ENCODE data around the gene SLC16A4. TPM values are rescaled to one million over a fixed set of nuclear protein-coding genes. Genes with fewer than 3 reads are reported as not detected.

SLC16A4 gene
- total and polyA plus RNA-seq, 10 donors: 1.5 to 6.9 (median 4.8) TPM

- Histone ChIP-seq H3K27ac (no peak overlapping the region), H3K36me3 (no peaks in the 10 kb centered on the region), H3K27me3 (replicated peaks in 1 of 7) (no peaks in the 10 kb centered on the region), H3K4me1 (peaks cover 0 to 14% (median 7%) of the 10 kb centered on the region in 6 donors), H3K9me3 (no peaks in the 10 kb centered on the region), H3K4me3 (no peak overlapping the region)
- intact Hi-C loops (cut with DNase I; ENCODE audit: low total_unique reads): no loop called here
- WGBS, 5 donors: 59 to 72% (median 63%) methylated on average over 3 of the region's 3 CpGs
- DNase-seq: no peak
- no peak for TF ChIP-seq POLR2AphosphoS5 (IDR thresholded peaks at IDR 0.05)
- no peak for TF ChIP-seq POLR2A (IDR thresholded peaks at IDR 0.05)
- no peak for TF ChIP-seq CTCF (IDR thresholded peaks at IDR 0.05 in 8 of 11, conservative IDR thresholded peaks at IDR 0.05 in 3 of 11)
Measured at GRCh38 chr1:110434946-110435345, 44.1 kb upstream of the SLC16A4 start.

- no peak for DNase-seq
- intact Hi-C loops (cut with DNase I; ENCODE audit: low total_unique reads): no loop called here
- TF ChIP-seq POLR2A (IDR thresholded peaks at IDR 0.05): no peak
- Histone ChIP-seq H3K27ac (no peak overlapping the region), H3K4me3 (no peak overlapping the region), H3K9me3 (no peaks in the 10 kb centered on the region), H3K36me3 (no peaks in the 10 kb centered on the region), H3K4me1 (peaks cover 0 to 14% (median 7%) of the 10 kb centered on the region in 6 donors), H3K27me3 (replicated peaks in 1 of 7) (no peaks in the 10 kb centered on the region)
- WGBS, 5 donors: 33 to 61% (median 49%) methylated on average over 2 to 3 of the region's 3 CpGs
Measured at GRCh38 chr1:110433803-110434202, 43.0 kb upstream of the SLC16A4 start.

DNA sequence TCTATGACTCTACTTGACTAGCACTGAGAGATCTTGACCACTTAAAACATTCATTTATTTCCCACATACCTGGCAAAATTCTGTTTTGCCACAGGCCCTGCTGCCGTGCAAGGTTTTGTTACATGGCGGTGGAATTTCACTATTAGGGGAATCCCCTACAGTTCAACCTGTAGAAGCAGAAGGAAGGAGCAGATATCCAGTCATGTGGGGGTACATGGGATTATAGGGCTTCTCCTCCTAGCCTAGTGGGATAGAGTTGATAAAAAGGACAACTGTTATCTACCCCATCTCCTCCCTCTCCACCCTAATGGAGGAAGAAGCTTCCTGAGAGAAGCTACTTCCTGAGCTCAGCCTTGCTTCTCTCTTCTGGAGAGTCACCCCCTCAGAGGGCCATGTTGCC, 42.4 kb upstream of the SLC16A4 start:
- TF ChIP-seq CTCF (IDR thresholded peaks at IDR 0.05 in 8 of 11, conservative IDR thresholded peaks at IDR 0.05 in 3 of 11): no peak
- no peak for TF ChIP-seq POLR2A (IDR thresholded peaks at IDR 0.05)
- TF ChIP-seq POLR2AphosphoS5 (IDR thresholded peaks at IDR 0.05): no peak
- no peak for DNase-seq
- no peaks in the 10 kb centered on the region for H3K9me3 ChIP-seq
- no peaks in the 10 kb centered on the region for H3K27me3 ChIP-seq (replicated peaks in 1 of 7)
- intact Hi-C loops (cut with DNase I; ENCODE audit: low total_unique reads): no loop called here
- no peaks in the 10 kb centered on the region for H3K36me3 ChIP-seq
- H3K4me1 ChIP-seq: peaks cover 0 to 14% (median 7%) of the 10 kb centered on the region in 6 donors
- WGBS, 5 donors: 53 to 89% (median 71%) methylated on average over 2 of the region's 2 CpGs
- H3K4me3 ChIP-seq: no peak overlapping the region
- no peak overlapping the region for H3K27ac ChIP-seq

GRCh38 chr1:110430901-110431300, 40.1 kb upstream of the SLC16A4 start:
- Histone ChIP-seq H3K4me3 (no peak overlapping the region), H3K9me3 (no peaks in the 10 kb centered on the region), H3K36me3 (no peaks in the 10 kb centered on the region), H3K27me3 (replicated peaks in 1 of 7) (no peaks in the 10 kb centered on the region), H3K27ac (no peak overlapping the region), H3K4me1 (peaks cover 0 to 22% (median 8%) of the 10 kb centered on the region in 6 donors)
- 76 to 91% (median 84%) methylated on average over 4 of the region's 4 CpGs for WGBS, 5 donors
- intact Hi-C loops (cut with DNase I; ENCODE audit: low total_unique reads): no loop called here
- TF ChIP-seq POLR2A (IDR thresholded peaks at IDR 0.05): no peak
- TF ChIP-seq POLR2AphosphoS5 (IDR thresholded peaks at IDR 0.05): no peak
- no peak for TF ChIP-seq CTCF (IDR thresholded peaks at IDR 0.05 in 8 of 11, conservative IDR thresholded peaks at IDR 0.05 in 3 of 11)
- DNase-seq: no peak

DNA sequence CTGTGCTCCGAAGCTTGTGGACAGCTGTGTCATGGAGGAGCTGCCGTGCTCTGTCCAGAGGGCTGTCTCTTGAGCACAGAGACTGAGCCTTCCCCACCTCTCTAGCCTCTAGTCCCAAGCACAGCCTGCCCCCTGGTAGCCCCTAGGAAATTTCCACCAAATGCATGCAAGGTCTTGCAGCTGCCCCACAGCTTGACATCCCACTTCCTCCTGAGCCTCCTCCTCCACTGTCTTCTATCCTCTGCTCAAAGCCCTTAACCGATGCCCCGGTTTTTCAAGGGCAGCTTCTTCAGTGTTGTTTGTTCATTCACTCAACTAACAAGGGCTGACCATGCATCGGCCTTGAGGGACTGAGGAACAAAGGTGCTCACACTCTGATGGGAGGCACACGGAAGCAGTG, 39.5 kb upstream of the SLC16A4 start:
- Histone ChIP-seq H3K27ac (no peak overlapping the region), H3K27me3 (replicated peaks in 1 of 7) (no peaks in the 10 kb centered on the region), H3K4me1 (peaks cover 0 to 22% (median 8%) of the 10 kb centered on the region in 6 donors), H3K36me3 (no peaks in the 10 kb centered on the region), H3K9me3 (no peaks in the 10 kb centered on the region), H3K4me3 (no peak overlapping the region)
- intact Hi-C loops (cut with DNase I; ENCODE audit: low total_unique reads): no loop called here
- TF ChIP-seq POLR2A (IDR thresholded peaks at IDR 0.05) (no peak), POLR2AphosphoS5 (IDR thresholded peaks at IDR 0.05) (no peak), CTCF (IDR thresholded peaks at IDR 0.05 in 8 of 11, conservative IDR thresholded peaks at IDR 0.05 in 3 of 11) (no peak)
- no peak for DNase-seq
- 54 to 72% (median 68%) methylated on average over 6 of the region's 6 CpGs for WGBS, 5 donors

Measured in spleen (tissue), 11 donors.